Measurements from ENCODE around the gene MAP2K3.

MAP2K3 gene

DNA sequence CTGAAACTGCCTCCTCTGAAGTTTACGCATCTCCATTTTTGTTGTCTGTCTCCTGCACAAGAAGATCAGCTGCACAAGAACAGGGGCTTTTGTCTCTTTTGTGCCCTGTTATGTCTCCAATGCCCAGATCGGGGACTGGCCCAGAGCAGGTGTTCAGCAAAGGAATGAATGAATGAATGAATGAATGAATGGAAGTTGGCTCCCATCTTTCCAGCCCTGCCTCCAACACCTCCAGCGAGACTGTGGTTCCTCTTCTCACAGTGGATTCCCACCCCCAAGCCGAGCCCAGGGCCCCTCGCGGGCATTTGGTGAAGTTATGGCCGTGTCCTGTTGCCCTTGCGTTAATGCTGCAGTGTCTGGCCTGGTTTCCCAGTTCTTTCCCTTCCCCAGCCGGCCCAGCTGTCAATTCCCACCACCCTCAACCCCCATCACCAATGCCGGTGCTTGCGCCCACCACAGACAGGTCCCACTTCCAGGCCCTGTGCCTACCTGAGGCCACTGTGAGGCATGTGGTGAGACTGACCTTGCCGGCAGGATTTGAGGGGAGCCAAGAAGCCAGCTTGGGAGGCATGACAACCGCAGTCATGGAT is 70.4 kb downstream of the MAP2K3 start:
- no peak for DNase-seq

- DNase-seq = no peak
Measured at GRCh38 chr17:21355586-21355985, 71.1 kb downstream of the MAP2K3 start.

DNA sequence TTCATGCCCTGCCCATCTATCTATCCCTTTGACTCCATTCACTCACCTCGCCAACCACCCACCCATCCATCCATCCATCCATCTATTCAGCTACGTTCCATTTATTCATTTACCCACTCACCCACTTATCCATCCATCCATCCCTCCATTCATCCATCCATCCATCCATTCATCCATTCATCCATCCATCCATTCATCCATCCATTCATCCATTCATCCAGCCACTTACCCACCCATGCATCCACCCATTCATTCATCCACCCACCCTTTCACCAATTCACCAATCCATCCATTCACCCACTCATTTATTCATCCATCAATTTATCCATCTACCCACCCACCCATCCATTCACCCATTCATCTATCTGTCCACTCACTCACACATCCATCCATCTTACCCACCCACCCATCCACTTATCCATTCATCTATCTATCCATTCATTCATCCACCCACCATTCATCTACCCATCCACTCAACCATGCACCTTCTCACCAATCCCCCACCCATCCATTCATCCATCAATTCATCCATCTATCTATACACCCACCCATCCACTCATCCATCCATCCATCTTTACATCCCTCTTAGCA is 72.1 kb downstream of the MAP2K3 start:
- no peak for DNase-seq

GRCh38 chr17:21357281-21357680 is 72.8 kb downstream of the MAP2K3 start:
- DNase-seq = no peak

GRCh38 chr17:21357696-21358656 is 73.5 kb downstream of the MAP2K3 start:
- no peak for DNase-seq

GRCh38 chr17:21358682-21359482 is 74.4 kb downstream of the MAP2K3 start:
- DNase-seq = no peak

GRCh38 chr17:21359483-21359840 is 75.0 kb downstream of the MAP2K3 start:
- DNase-seq = no peak

GRCh38 chr17:21360048-21360447 is 75.5 kb downstream of the MAP2K3 start:
- DNase-seq = no peak

GRCh38 chr17:21361020-21361809 is 76.7 kb downstream of the MAP2K3 start:
- DNase-seq = no peak

GRCh38 chr17:21362331-21362931 is 77.9 kb downstream of the MAP2K3 start:
- DNase-seq = no peak

- DNase-seq = no peak
Measured at GRCh38 chr17:21363776-21364642, 79.5 kb downstream of the MAP2K3 start.
